HepG2 (cell line): ENCODE results near the gene CCDC74B. TPM values are rescaled to one million over a fixed set of nuclear protein-coding genes. Genes with fewer than 3 reads are reported as not detected.
"Not testable (repeated sequence)": the region's sequence is repeated elsewhere in the genome, so short reads cannot be mapped to it uniquely, and the experiment has no call there.

Source experiments
- ATAC-seq: fragments of 200-7000 bp; cut with Tn5 transposase; 3 replicates; pipeline ENCODE4 v1.9.1; 2020; ENCODE audit warnings: mild to moderate bottlenecking, moderate library complexity
- BruUV-seq: library from RNA; stranded (reverse); fragments of 400-500 nt; replicated peaks from 2 replicates; lab custom pipeline; 2021; lab: Mats Ljungman, UMichigan
- CTCF ChIA-PET: fragments of 300-600 bp; formaldehyde crosslinking; extraction: SDS; loops from one replicate; lab custom pipeline; 2021; ENCODE audit warnings: low total read pairs, inconsistent platforms, low intra/inter-chr PET ratio; lab: Yijun Ruan, JAX
- POLR2A ChIA-PET: fragments of 350-600 bp; sonication (Branson Sonifier 250); formaldehyde crosslinking; loops from one replicate; lab custom pipeline; 2020; ENCODE audit warnings: antibody characterized with exemption, inconsistent platforms; lab: Yijun Ruan, JAX
- DNase-seq: peaks from one replicate; pipeline ENCODE4 v3.0.0-alpha.2; 2015; ENCODE audit warnings: low spot score
- FAIRE-seq: peaks from 3 replicates; lab custom pipeline; 2011; peaks lifted over from hg19 to GRCh38; lab: Jason Lieb, UNC
- H2AFZ ChIP-seq: one replicate; pipeline ENCODE4 v1.6.1; 2011; ENCODE audit warnings: low read length, inconsistent platforms
- H3K27ac ChIP-seq: fragments of 300-600 bp; 3 replicates; pipeline ENCODE4 v1.8.0; 2011; ENCODE audit warnings: mixed run types, mild to moderate bottlenecking, mixed read lengths, low read length, inconsistent platforms; ENCODE audit not compliant: insufficient read depth; ENCODE audit errors: extremely low read length
- H3K27me3 ChIP-seq, 2 experiments: fragments of 200-600 bp in 1 of 2; 2 replicates in 1 of 2; 3 replicates in 1 of 2; pipeline versions ENCODE4 v1.6.0 to v1.8.0; 2011; ENCODE audit warnings: low read length in 2 of 2, mild to moderate bottlenecking in 2 of 2, moderate library complexity in 2 of 2, inconsistent platforms in 1 of 2; ENCODE audit not compliant: insufficient read depth in 2 of 2, control insufficient read depth in 1 of 2
- H3K36me3 ChIP-seq, 2 experiments: fragments of 200-600 bp in 1 of 2; replicated peaks in 1 of 2; 2 replicates in 1 of 2; 3 replicates in 1 of 2; pipeline versions ENCODE4 v1.5.1 to v1.8.0; 2011; ENCODE audit warnings: low read length in 2 of 2, inconsistent platforms in 1 of 2; ENCODE audit not compliant: insufficient read depth in 2 of 2, control insufficient read depth in 1 of 2
- H3K4me1 ChIP-seq: 2 replicates; pipeline ENCODE4 v1.5.1; 2012; ENCODE audit warnings: low read length, inconsistent platforms; ENCODE audit not compliant: insufficient read depth
- H3K4me2 ChIP-seq: 2 replicates; pipeline ENCODE4 v1.6.0; 2011; ENCODE audit warnings: low read depth, low read length, inconsistent platforms
- H3K4me3 ChIP-seq, 3 experiments: fragments of 200-600 bp in 1 of 3; sonication (generic), shearing (Covaris generic) in 1 of 3; replicated peaks in 1 of 3; 2 replicates each; pipeline ENCODE4 v1.5.1; 2011 to 2016; ENCODE audit warnings: low read length in 3 of 3, inconsistent platforms in 2 of 3, low read depth in 2 of 3, mild to moderate bottlenecking in 2 of 3, control low read depth in 1 of 3, mixed read lengths in 1 of 3; ENCODE audit not compliant: insufficient read depth in 1 of 3
- H3K79me2 ChIP-seq: one replicate; pipeline ENCODE4 v1.6.1; 2011; ENCODE audit warnings: low read length, inconsistent platforms; ENCODE audit not compliant: insufficient read depth
- H3K9ac ChIP-seq: 2 replicates; pipeline ENCODE4 v1.6.0; 2011; ENCODE audit warnings: mild to moderate bottlenecking, low read depth, low read length, inconsistent platforms; ENCODE audit not compliant: insufficient read depth
- H3K9me3 ChIP-seq: 2 replicates; pipeline ENCODE4 v1.5.1; 2012; ENCODE audit warnings: mild to moderate bottlenecking, low read length
- H4K20me1 ChIP-seq: 2 replicates; pipeline ENCODE4 v1.6.0; 2011; ENCODE audit warnings: inconsistent platforms, mild to moderate bottlenecking, low read length, moderate library complexity; ENCODE audit not compliant: insufficient read depth
- ESRRA ChIP-seq: sonication (generic); formaldehyde crosslinking; IDR thresholded peaks from 2 replicates; pipeline ENCODE4 v1.5.1; 2020; ENCODE audit warnings: mild to moderate bottlenecking, low read depth, missing genetic modification reagents
- HOXA5 ChIP-seq: sonication (generic); formaldehyde crosslinking; IDR thresholded peaks from 2 replicates; pipeline ENCODE4 v1.4.0; 2020; ENCODE audit warnings: missing genetic modification reagents
- HOXA9 ChIP-seq: sonication (generic); formaldehyde crosslinking; IDR thresholded peaks from 2 replicates; pipeline ENCODE4 v1.8.1; 2022; ENCODE audit warnings: missing genetic modification reagents, mild to moderate bottlenecking, moderate library complexity, borderline replicate concordance
- HOXD1 ChIP-seq: sonication (generic); formaldehyde crosslinking; IDR thresholded peaks from 2 replicates; pipeline ENCODE4 v1.5.0; 2020; ENCODE audit warnings: missing genetic modification reagents
- MAFF ChIP-seq: IDR thresholded peaks from 2 replicates; pipeline ENCODE4 v1.6.1; 2011; ENCODE audit warnings: low read depth, low read length, improper control_type of control experiment
- MAFG ChIP-seq: sonication (generic); formaldehyde crosslinking; IDR thresholded peaks from 2 replicates; pipeline ENCODE4 v1.5.1; 2020; ENCODE audit warnings: mild to moderate bottlenecking, missing genetic modification reagents
- MAFK ChIP-seq, 2 experiments: IDR thresholded peaks in 1 of 2; conservative IDR thresholded peaks in 1 of 2; 2 replicates each; pipeline ENCODE4 v1.6.1; 2011; ENCODE audit warnings: improper control_type of control experiment in 2 of 2, low read length in 2 of 2
- MEIS2 ChIP-seq: sonication (generic); formaldehyde crosslinking; IDR thresholded peaks from 2 replicates; pipeline ENCODE4 v1.9.0; 2021; ENCODE audit warnings: mild to moderate bottlenecking, missing genetic modification reagents
- PBX2 ChIP-seq: IDR thresholded peaks from 2 replicates; pipeline ENCODE4 v1.6.1; 2016; ENCODE audit warnings: control low read depth
- SOX13 ChIP-seq, 3 experiments: fragments of 450-650 bp in 1 of 3; sonication (generic) in 1 of 3; formaldehyde crosslinking in 1 of 3; IDR thresholded peaks in 2 of 3; conservative IDR thresholded peaks in 1 of 3; 2 replicates each; pipeline versions ENCODE4 v1.5.0 to v1.6.1; 2016 to 2020; ENCODE audit warnings: antibody characterized with exemption in 1 of 3, mild to moderate bottlenecking in 1 of 3, missing compliant biosample characterization in 1 of 3, missing genetic modification reagents in 1 of 3, moderate library complexity in 1 of 3
- SOX5 ChIP-seq: IDR thresholded peaks from 2 replicates; pipeline ENCODE4 v1.6.1; 2016; ENCODE audit warnings: borderline replicate concordance
- SOX6 ChIP-seq, 2 experiments: fragments of 450-650 bp in 1 of 2; sonication (generic) in 1 of 2; formaldehyde crosslinking in 1 of 2; IDR thresholded peaks; 2 replicates each; pipeline versions ENCODE4 v1.4.0 to v1.6.1; 2017 to 2020; ENCODE audit warnings: antibody characterized with exemption in 1 of 2, mild to moderate bottlenecking in 1 of 2, missing genetic modification reagents in 1 of 2
- WGBS: methylation state at CpG from one replicate; pipeline ENCODE4 v1.1.6; 2017; ENCODE audit warnings: low lambda C conversion rate; 5-methylcytosine and 5-hydroxymethylcytosine counted together
- in situ Hi-C: cut with HindIII; loops from 2 replicates; pipeline ENCODE4 v1.10.0; 2017; ENCODE audit warnings: low pct_unique_long_range_greater_than_20kb; ENCODE audit not compliant: extremely low pct_ligation_motif_present
- intact Hi-C: fragments of 100-400 bp; cut with micrococcal nuclease; formaldehyde crosslinking; loops from one replicate; pipeline ENCODE4 v1.10.0; 2022; ENCODE audit not compliant: unreplicated experiment
- polyA plus RNA-seq, 8 experiments: library from polyadenylated mRNA; depleted of rRNA in 3 of 8; stranded (reverse) in 7 of 8; unstranded in 1 of 8; fragments of >200 nt; fragmentation: Illumina TruSeq in 4 of 8; extraction: Trizol in 4 of 8; gene quantifications; 2 replicates each; pipeline versions ENCODE4 v1.2.1 to v1.2.3, GENCODE V29; 2011 to 2016; ENCODE audit warnings: low read depth in 4 of 8, missing spikeins in 1 of 8, mixed read lengths in 1 of 8; ENCODE audit not compliant: insufficient read depth in 1 of 8
- small RNA-seq, 3 experiments: library from RNA; depleted of rRNA; stranded (forward); fragments of <200 nt; gene quantifications; one replicate each; pipeline ENCODE3, GENCODE V24; 2012; ENCODE audit warnings: low read depth in 2 of 3, low replicate concordance in 1 of 3; ENCODE audit not compliant: insufficient read length in 3 of 3, insufficient read depth in 2 of 3
- total RNA-seq, 5 experiments: library from RNA; depleted of rRNA; stranded (reverse); fragments of >200 nt; fragmentation: Illumina TruSeq; extraction: Trizol; gene quantifications; 2 replicates each; pipeline ENCODE4 v1.2.3, GENCODE V29; 2016; ENCODE audit warnings: low read depth in 1 of 5

The CCDC74B gene
- total and polyA plus RNA-seq, 2 of the 13 experiments (the other 11 are each of a cell fraction or from before 2014, with no cell fraction given) = 0.07 to 0.11 TPM

- H3K36me3 ChIP-seq; H3K9ac ChIP-seq; H4K20me1 ChIP-seq; H3K4me1 ChIP-seq; FAIRE-seq; ATAC-seq; intact Hi-C loops; H2AFZ ChIP-seq; CTCF ChIA-PET; POLR2A ChIA-PET; BruUV-seq; H3K79me2 ChIP-seq; H3K27me3 ChIP-seq; H3K4me3 ChIP-seq; H3K27ac ChIP-seq; H3K9me3 ChIP-seq; in situ Hi-C loops; H3K4me2 ChIP-seq; TF ChIP-seq SOX6 (IDR thresholded peaks at IDR 0.05): not testable (repeated sequence)
- DNase-seq = peak; percentile 14
- TF ChIP-seq MAFF (peak; percentile 81), HOXA5 (CRISPR knock-in tag) (peak; percentile 99), HOXD1 (CRISPR knock-in tag) (peak; percentile 98), SOX13 (IDR thresholded peaks at IDR 0.05) (0 out of 2 replicates have a peak, but pooled peaks have one; percentile 29), SOX13 (CRISPR knock-in tag; conservative IDR thresholded peaks at IDR 0.05 in 1 of 2, IDR thresholded peaks at IDR 0.05 in 1 of 2) (peak in 1 of 2 experiments; percentile 92; a peak in 2 of 4 replicates), ESRRA (peak; percentile 94), MAFG (CRISPR knock-in tag) (peak; percentile 49; the same call in 1 of the 2 replicates), SOX6 (CRISPR knock-in tag; IDR thresholded peaks at IDR 0.05) (peak; percentile 67), PBX2 (CRISPR knock-in tag) (peak; percentile 41; the same call in 1 of the 2 replicates), SOX5 (CRISPR knock-in tag) (peak; percentile 77), HOXA9 (peak; percentile 77; the same call in 1 of the 2 replicates), MAFK (conservative IDR thresholded peaks at IDR 0.05 in 1 of 2, IDR thresholded peaks at IDR 0.05 in 1 of 2; ENCODE audit: low read length in 2 of 2) (peak; percentile 76), MEIS2 (CRISPR knock-in tag) (peak; percentile 94)
- 58% methylated on average over 7 of the region's 8 CpGs for WGBS
Observed at GRCh38 chr2:130102597-130103363, 42.1 kb downstream of the CCDC74B start.

Small RNA genes within 50 kb of the gene (small RNA-seq; reads per million reads assigned to genes)
- gene RNU6-1049P = 0 reads per million in 3 experiments

Other genes with a start within 250 kb of the CCDC74B start
- gene RAB6C, start 165.4 kb downstream of the CCDC74B start, total RNA-seq (2016; rRNA removed; fragmentation: Illumina TruSeq; extraction: Trizol) = not detected in 2 replicates
- not detected in 2 replicates for gene RAB6C, start 165.4 kb downstream of the CCDC74B start, polyA plus RNA-seq (2011; rRNA removed)
- gene POTEF, start 15.9 kb downstream of the CCDC74B start, total RNA-seq (2016; rRNA removed; fragmentation: Illumina TruSeq; extraction: Trizol) = 1.9 and 6.0 TPM in 2 replicates
- 1.2 and 1.7 TPM in 2 replicates for gene POTEF, start 15.9 kb downstream of the CCDC74B start, polyA plus RNA-seq (2011; rRNA removed)
- gene SMPD4, start 36.5 kb upstream of the CCDC74B start, total RNA-seq (2016; rRNA removed; fragmentation: Illumina TruSeq; extraction: Trizol) = 70.5 and 72.5 TPM in 2 replicates
- 63.2 and 69.0 TPM in 2 replicates for gene SMPD4, start 36.5 kb upstream of the CCDC74B start, polyA plus RNA-seq (2011; rRNA removed)
- gene MZT2B, start 37.1 kb upstream of the CCDC74B start, total RNA-seq (2016; rRNA removed; fragmentation: Illumina TruSeq; extraction: Trizol) = 308 and 410 TPM in 2 replicates
- 244 and 253 TPM in 2 replicates for gene MZT2B, start 37.1 kb upstream of the CCDC74B start, polyA plus RNA-seq (2011; rRNA removed)
- gene TUBA3E, start 53.3 kb upstream of the CCDC74B start, total RNA-seq (2016; rRNA removed; fragmentation: Illumina TruSeq; extraction: Trizol) = not detected in 2 replicates
- not detected in 2 replicates for gene TUBA3E, start 53.3 kb upstream of the CCDC74B start, polyA plus RNA-seq (2011; rRNA removed)
- 142 and 153 TPM in 2 replicates for gene IMP4, start 197.8 kb upstream of the CCDC74B start, total RNA-seq (2016; rRNA removed; fragmentation: Illumina TruSeq; extraction: Trizol)
- 158 and 167 TPM in 2 replicates for gene IMP4, start 197.8 kb upstream of the CCDC74B start, polyA plus RNA-seq (2011; rRNA removed)
- gene PTPN18, start 210.9 kb upstream of the CCDC74B start, total RNA-seq (2016; rRNA removed; fragmentation: Illumina TruSeq; extraction: Trizol) = 10.8 and 14.8 TPM in 2 replicates
- gene PTPN18, start 210.9 kb upstream of the CCDC74B start, polyA plus RNA-seq (2011; rRNA removed) = 39.5 and 39.6 TPM in 2 replicates